HUES64 (cell line): ENCODE results near the gene TMEM81.

Experiments used
- H3K27ac ChIP-seq: 2 replicates; pipeline ENCODE4 v1.7.0; 2013; ENCODE audit warnings: low read depth, low read length, inconsistent platforms
- H3K27me3 ChIP-seq: 2 replicates; pipeline ENCODE4 v1.6.1; 2013; ENCODE audit warnings: mild to moderate bottlenecking, low read length; ENCODE audit not compliant: insufficient read depth
- H3K36me3 ChIP-seq: 2 replicates; pipeline ENCODE4 v1.6.1; 2013; ENCODE audit warnings: mild to moderate bottlenecking, low read length; ENCODE audit not compliant: insufficient read depth
- H3K4me1 ChIP-seq: 2 replicates; pipeline ENCODE4 v1.6.1; 2013; ENCODE audit warnings: mild to moderate bottlenecking, low read length, moderate library complexity; ENCODE audit not compliant: insufficient read depth
- H3K4me3 ChIP-seq: 2 replicates; pipeline ENCODE4 v1.5.1; 2013; ENCODE audit warnings: mild to moderate bottlenecking, low read length, moderate library complexity
- H3K9ac ChIP-seq: 2 replicates; pipeline ENCODE4 v1.6.1; 2013; ENCODE audit warnings: mild to moderate bottlenecking, low read depth, low read length
- H3K9me3 ChIP-seq: 2 replicates; pipeline ENCODE4 v1.6.1; 2013; ENCODE audit warnings: low read depth, low read length; ENCODE audit not compliant: insufficient read depth
- WGBS: fragments of 150-250, 120-280 bp; methylation state at CpG from one replicate; pipeline ENCODE4 v1.1.7; 2013; ENCODE audit warnings: missing lambda C conversion rate; 5-methylcytosine and 5-hydroxymethylcytosine counted together

The TMEM81 gene

GRCh38 chr1:205076245-205076761 lies 8.0 kb downstream of the TMEM81 start:
- H3K9ac ChIP-seq, result no peak overlapping the region
- H3K4me3 ChIP-seq, result no peak overlapping the region
- no peaks in the 10 kb centered on the region for H3K27me3 ChIP-seq
- H3K36me3 ChIP-seq, result no peaks in the 10 kb centered on the region
- no peaks in the 10 kb centered on the region for H3K9me3 ChIP-seq
- no peak overlapping the region for H3K27ac ChIP-seq
- no peaks in the 10 kb centered on the region for H3K4me1 ChIP-seq
- 91% methylated on average over 4 of the region's 4 CpGs for WGBS

DNA sequence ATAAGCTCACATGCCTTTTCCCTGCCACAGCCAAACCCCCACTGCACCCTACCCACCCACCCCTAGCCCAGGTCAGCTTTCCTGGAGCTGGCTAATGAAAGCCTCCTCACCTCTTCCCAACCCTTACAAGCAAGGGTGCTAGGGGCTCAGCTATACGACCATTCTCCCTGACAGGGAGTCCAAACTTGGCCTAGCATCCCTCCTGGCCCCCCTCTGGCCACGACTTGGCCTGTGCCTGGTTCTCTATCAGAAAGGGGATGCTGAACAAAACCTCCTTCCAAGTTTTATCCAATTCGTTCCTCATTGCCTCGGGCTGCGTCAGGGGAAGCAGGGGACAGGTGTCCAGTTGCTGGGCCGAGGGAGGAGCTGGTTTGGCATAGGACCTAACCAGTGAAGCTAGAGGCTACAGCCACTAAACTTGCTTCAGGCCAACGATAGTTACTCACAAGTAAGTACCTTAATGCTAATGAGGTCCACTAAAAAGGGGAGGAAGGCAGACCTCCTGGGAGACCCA lies 8.6 kb downstream of the TMEM81 start:
- Histone ChIP-seq H3K9ac (no peak overlapping the region), H3K9me3 (no peaks in the 10 kb centered on the region), H3K4me3 (no peak overlapping the region), H3K27me3 (no peaks in the 10 kb centered on the region), H3K4me1 (no peaks in the 10 kb centered on the region), H3K36me3 (no peaks in the 10 kb centered on the region), H3K27ac (no peak overlapping the region)
- 70% methylated on average over 7 of the region's 7 CpGs for WGBS

DNA sequence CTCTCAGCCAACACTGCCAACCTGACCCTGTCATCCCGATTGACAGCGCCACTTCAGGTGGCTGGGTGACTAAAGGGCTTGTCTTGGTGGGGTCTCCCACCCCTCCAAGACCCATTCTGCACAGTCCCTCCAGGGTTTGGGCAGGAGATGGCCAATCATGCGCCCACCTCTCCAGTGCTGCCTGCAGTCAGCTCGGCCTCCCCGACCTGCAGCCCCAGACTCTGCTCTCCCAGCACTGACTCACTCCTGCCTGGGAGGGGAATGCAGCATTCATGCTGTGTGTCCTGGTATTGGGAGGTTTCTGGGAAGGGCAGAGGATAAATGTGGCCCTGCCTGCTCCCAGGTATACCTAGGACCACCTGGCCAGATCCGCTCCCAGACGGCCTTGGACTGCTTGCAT lies 9.7 kb downstream of the TMEM81 start:
- 85% methylated on average over 7 of the region's 7 CpGs for WGBS
- no peak overlapping the region for H3K4me3 ChIP-seq
- H3K36me3 ChIP-seq, result no peaks in the 10 kb centered on the region
- H3K27ac ChIP-seq, result no peak overlapping the region
- no peak overlapping the region for H3K9ac ChIP-seq
- no peaks in the 10 kb centered on the region for H3K27me3 ChIP-seq
- no peaks in the 10 kb centered on the region for H3K9me3 ChIP-seq
- H3K4me1 ChIP-seq, result no peaks in the 10 kb centered on the region

GRCh38 chr1:205074084-205074483 lies 10.2 kb downstream of the TMEM81 start:
- H3K9me3 ChIP-seq, result no peaks in the 10 kb centered on the region
- H3K27ac ChIP-seq, result no peak overlapping the region
- H3K4me1 ChIP-seq, result no peaks in the 10 kb centered on the region
- H3K36me3 ChIP-seq, result no peaks in the 10 kb centered on the region
- no peaks in the 10 kb centered on the region for H3K27me3 ChIP-seq
- H3K4me3 ChIP-seq, result no peak overlapping the region
- 92% methylated on average over 11 of the region's 11 CpGs for WGBS
- H3K9ac ChIP-seq, result no peak overlapping the region

DNA sequence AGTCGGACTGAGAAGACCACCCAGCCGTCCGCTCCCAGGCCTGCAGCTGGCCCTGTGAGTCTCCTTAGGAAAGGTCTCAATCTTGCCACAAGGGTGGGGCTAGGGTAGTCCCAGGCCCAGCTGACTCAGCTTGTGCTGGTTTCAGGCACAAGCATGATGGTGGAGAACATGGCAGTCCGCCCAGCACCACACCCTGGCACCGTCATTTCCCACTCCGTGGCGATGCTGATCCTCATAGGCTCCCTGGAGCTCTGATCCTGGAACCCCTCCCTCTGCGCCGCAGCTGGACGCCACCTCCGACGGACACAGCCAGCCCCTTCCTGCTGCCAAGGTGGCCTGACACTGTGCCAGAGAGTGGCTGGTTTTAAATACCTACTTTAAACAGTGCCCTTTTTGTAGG lies 10.7 kb downstream of the TMEM81 start:
- Histone ChIP-seq H3K27me3 (no peaks in the 10 kb centered on the region), H3K9me3 (no peaks in the 10 kb centered on the region), H3K4me3 (no peak overlapping the region), H3K4me1 (no peaks in the 10 kb centered on the region), H3K36me3 (no peaks in the 10 kb centered on the region), H3K27ac (no peak overlapping the region), H3K9ac (no peak overlapping the region)
- 94% methylated on average over 12 of the region's 12 CpGs for WGBS

DNA sequence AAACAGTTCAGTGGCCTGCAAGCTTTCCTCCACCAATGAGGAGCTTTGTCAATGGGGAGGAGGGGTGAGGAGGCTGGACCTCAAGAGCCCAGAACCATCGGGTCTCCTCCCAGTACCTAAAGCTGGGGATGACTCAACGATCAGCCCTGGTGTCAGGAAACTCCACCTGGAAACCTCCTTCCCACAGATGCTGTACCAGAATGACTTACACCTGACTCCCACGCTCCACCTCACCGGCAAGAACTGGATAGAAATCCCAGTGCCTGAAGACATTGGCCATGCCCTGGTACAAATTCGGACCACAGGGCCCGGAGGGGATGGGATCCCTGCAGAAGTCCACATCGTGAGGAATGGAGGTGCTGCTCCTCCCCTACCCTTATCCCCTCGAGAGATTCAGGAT lies 11.4 kb downstream of the TMEM81 start:
- no peaks in the 10 kb centered on the region for H3K9me3 ChIP-seq
- 91% methylated on average over 8 of the region's 8 CpGs for WGBS
- H3K27ac ChIP-seq, result no peak overlapping the region
- no peak overlapping the region for H3K4me3 ChIP-seq
- H3K27me3 ChIP-seq, result no peaks in the 10 kb centered on the region
- no peak overlapping the region for H3K9ac ChIP-seq
- H3K36me3 ChIP-seq, result no peaks in the 10 kb centered on the region
- no peaks in the 10 kb centered on the region for H3K4me1 ChIP-seq

DNA sequence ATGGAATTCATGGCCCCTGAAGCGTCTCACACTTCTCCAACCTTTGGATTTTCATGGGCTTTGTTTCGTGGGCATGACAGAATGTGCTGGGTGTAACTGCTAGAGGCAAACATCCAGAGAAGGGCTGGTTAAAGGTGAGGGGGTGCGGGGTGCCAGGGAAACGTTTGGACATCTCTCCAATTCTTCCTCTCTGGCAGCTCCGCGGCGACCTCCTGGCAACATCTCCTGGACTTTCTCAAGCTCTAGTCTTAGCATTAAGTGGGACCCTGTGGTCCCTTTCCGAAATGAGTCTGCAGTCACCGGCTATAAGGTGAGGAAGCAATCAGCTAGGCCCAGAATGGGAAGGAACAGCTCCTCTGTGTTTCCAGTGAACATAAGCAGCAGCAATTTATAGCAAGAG lies 12.0 kb downstream of the TMEM81 start:
- H3K9me3 ChIP-seq, result no peaks in the 10 kb centered on the region
- no peak overlapping the region for H3K4me3 ChIP-seq
- H3K27ac ChIP-seq, result no peak overlapping the region
- H3K9ac ChIP-seq, result no peak overlapping the region
- H3K4me1 ChIP-seq, result no peaks in the 10 kb centered on the region
- 95% methylated on average over 9 of the region's 9 CpGs for WGBS
- H3K36me3 ChIP-seq, result no peaks in the 10 kb centered on the region
- no peaks in the 10 kb centered on the region for H3K27me3 ChIP-seq

- Histone ChIP-seq H3K36me3 (no peaks in the 10 kb centered on the region), H3K4me3 (no peak overlapping the region), H3K9ac (no peak overlapping the region), H3K27ac (no peak overlapping the region), H3K9me3 (no peaks in the 10 kb centered on the region), H3K4me1 (no peaks in the 10 kb centered on the region), H3K27me3 (no peaks in the 10 kb centered on the region)
- WGBS, result 90% methylated on average over 12 of the region's 12 CpGs
These were observed 12.5 kb downstream of the TMEM81 start for GRCh38 chr1:205071801-205072200.

GRCh38 chr1:205071028-205071409 lies 13.2 kb downstream of the TMEM81 start:
- Histone ChIP-seq H3K9ac (no peak overlapping the region), H3K27me3 (no peaks in the 10 kb centered on the region), H3K4me1 (no peaks in the 10 kb centered on the region), H3K9me3 (no peaks in the 10 kb centered on the region), H3K36me3 (no peaks in the 10 kb centered on the region), H3K4me3 (no peak overlapping the region), H3K27ac (no peak overlapping the region)
- WGBS, result 90% methylated on average over 2 of the region's 2 CpGs

DNA sequence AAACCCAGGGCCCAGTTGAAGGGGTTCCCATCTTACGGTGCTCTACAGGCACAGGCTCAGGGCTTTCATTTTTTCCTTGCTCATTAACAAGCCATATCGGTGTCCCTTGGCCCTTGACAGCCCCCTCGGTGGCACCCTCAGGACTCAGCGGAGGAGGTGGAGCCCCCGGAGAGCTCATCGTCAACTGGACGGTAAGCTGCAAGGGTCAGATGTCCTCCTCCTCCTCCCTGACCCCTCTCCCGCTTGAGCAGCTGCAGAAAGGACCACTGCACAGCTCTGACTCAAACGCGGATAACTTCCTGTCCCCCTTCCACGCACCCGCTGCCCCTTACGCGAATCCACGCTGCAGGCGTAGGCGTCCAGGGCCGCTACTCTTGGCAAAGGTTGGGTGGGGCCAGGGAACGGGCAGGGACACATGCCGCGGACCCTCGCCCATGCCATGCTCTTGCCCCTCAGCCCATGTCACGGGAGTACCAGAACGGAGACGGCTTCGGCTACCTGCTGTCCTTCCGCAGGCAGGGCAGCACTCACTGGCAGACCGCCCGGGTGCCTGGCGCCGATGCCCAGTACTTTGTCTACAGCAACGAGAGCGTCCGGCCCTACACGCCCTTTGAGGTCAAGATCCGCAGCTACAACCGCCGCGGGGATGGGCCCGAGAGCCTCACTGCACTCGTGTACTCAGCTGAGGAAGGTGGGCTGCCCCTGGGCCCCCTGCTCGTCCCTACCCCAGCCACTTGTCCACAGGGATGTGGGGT lies 14.7 kb downstream of the TMEM81 start:
- Histone ChIP-seq H3K4me3 (no peak overlapping the region), H3K4me1 (no peaks in the 10 kb centered on the region), H3K27me3 (no peaks in the 10 kb centered on the region), H3K9me3 (no peaks in the 10 kb centered on the region), H3K36me3 (no peaks in the 10 kb centered on the region), H3K9ac (no peak overlapping the region), H3K27ac (no peak overlapping the region)
- 95% methylated on average over 42 of the region's 42 CpGs for WGBS

DNA sequence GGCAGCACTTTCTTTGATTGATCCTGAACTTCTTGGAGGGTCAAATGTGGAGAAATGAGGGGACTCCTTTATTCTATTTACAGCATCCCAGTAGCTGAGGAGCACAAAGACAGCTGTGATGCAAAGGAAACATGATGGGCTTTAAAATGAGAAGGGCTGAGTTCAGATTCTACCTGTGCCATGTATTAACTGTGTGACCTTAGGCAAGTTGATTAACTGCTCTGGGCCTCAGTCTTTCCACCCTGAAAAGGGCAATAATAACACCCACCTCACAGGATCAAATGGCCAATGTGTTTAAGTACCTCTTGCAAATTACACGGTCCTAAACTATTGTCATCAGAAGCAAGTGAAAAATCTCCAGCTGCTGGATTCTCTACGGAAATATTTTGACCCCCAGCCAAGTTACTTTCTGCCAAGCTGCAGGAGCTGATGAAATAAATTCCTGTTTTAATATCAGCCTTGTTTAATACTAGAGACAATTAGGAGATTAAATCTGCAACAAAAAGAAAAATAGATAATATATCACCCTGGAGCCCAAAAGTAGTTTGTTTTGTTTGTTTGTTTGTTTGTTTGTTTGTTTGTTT lies 15.7 kb downstream of the TMEM81 start:
- Histone ChIP-seq H3K4me3 (no peak overlapping the region), H3K9me3 (no peaks in the 10 kb centered on the region), H3K4me1 (no peaks in the 10 kb centered on the region), H3K36me3 (no peaks in the 10 kb centered on the region), H3K27ac (no peak overlapping the region), H3K27me3 (no peaks in the 10 kb centered on the region), H3K9ac (no peak overlapping the region)
- 90% methylated on average over 2 of the region's 2 CpGs for WGBS
